LNCAP (cell line): ENCODE results near the gene LRRC9.

Experiments
- TF ChIP-seq, protein P1 (sequence below): fragments of 450-650 bp; IDR thresholded peaks from 2 replicates; pipeline ENCODE4 v1.5.1; 2017; ENCODE audit warnings: mild to moderate bottlenecking

LRRC9 gene

DNA sequence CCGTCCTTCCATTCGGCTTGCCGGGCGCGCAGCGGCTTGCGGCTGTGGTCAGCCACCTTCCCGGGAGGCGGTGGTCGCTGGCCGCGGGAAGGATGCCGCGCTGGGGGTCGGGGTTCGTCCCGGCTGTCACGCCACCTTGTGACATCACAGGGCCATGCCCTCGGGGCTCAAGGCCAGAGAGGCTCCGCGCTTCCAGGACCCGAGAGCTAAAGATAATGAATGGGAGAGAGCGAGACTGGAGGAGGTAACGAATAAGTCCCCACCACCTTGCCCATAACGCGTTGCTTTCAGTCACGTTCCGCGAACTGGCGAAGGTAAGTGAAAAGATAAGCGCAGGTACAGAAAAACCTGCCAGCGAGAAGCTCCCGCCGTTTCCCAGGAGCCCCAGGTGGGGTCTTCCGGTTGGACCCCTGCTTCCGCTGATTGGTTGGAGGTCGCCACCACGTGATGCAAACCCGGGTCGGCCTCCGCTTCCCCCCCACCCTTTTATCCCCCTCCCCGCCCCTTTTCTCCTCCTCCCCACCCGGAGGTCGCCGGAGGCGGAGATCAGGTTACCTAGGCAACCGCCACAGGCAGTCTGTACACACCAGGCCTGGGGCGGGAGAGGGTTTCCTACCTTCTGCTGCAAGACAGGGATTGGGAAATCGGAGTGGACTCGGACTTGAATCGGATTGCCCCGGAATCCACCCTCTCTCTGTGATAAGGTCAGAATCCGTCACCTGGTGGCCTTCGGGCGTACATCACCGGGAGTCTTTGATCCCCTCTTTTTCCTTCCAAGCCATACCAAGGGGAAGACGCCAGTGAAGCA is at the start of gene LRRC9:
Gene LRRC9, plus strand, starts transcription at position 575 of the 808 bp plus-strand sequence.
- TF ChIP-seq, protein P1, sequence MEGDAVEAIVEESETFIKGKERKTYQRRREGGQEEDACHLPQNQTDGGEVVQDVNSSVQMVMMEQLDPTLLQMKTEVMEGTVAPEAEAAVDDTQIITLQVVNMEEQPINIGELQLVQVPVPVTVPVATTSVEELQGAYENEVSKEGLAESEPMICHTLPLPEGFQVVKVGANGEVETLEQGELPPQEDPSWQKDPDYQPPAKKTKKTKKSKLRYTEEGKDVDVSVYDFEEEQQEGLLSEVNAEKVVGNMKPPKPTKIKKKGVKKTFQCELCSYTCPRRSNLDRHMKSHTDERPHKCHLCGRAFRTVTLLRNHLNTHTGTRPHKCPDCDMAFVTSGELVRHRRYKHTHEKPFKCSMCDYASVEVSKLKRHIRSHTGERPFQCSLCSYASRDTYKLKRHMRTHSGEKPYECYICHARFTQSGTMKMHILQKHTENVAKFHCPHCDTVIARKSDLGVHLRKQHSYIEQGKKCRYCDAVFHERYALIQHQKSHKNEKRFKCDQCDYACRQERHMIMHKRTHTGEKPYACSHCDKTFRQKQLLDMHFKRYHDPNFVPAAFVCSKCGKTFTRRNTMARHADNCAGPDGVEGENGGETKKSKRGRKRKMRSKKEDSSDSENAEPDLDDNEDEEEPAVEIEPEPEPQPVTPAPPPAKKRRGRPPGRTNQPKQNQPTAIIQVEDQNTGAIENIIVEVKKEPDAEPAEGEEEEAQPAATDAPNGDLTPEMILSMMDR: no peak

DNA sequence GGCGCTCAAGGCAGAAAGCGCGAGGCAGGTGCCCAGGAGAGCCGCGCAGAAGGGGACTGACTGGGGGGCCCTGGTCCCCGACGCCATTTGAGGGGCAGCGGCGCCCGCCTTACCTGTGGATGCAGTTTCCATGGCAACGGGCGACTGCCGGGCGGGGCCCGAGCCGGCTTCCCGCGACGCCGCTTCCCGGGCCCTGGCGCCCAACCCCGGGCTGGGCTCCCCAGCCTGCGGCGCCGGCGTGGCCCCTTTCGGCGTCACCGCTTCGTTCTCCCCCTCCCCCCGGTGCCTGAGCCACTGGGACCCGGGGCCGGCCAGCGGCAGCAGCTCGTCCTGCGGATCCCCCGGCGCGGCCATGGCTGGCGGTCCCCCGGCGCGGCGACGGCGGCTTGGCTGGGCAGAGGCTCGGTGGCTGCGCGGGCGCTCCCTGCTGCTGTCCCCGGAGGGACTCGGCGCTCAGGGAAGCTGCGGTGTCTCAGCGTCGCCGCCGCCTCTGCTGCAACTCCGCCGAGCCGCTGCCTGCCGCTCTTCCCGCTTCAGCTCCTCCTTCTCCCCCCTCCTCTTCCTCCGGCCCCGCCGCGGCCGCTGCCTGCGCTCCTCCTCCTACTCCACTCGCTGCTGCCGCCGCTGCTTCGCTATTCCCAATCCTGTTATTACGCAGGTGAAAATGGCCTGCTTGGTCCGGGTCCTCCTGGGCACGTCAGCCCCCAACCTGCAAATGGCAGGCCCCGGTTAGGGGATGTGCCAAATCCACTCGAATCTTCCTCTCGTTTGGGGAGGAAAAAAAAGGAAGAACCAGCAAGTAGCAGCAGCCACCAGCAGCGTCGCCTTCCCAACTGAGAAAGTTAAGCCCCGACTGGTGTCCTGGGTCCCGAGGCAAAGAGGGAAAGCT is 49.4 kb upstream of the LRRC9 start, which contains the start of gene RTN1:
Gene RTN1, minus strand, starts transcription at position 500 of the 889 bp plus-strand sequence. Its CDS starts 146 bp downstream, at position 354.
- TF ChIP-seq, protein P1: no peak

DNA sequence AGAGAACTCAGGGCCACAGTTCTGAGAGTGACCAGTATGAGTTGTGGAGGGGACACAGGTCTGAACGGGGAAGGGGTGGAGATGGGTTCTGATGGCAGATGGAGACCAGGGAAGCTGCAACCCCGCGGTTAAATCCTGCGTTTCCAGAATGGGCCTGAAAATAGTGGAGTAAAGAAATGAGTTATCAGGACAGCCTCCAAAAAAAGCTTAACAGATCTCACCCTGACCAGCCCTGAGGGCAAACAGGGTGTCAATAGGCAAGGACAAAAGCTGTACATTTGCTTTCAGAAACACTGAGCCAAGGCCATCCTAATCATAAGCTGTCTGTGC is 48.8 kb upstream of the LRRC9 start:
- TF ChIP-seq, protein P1: no peak

DNA sequence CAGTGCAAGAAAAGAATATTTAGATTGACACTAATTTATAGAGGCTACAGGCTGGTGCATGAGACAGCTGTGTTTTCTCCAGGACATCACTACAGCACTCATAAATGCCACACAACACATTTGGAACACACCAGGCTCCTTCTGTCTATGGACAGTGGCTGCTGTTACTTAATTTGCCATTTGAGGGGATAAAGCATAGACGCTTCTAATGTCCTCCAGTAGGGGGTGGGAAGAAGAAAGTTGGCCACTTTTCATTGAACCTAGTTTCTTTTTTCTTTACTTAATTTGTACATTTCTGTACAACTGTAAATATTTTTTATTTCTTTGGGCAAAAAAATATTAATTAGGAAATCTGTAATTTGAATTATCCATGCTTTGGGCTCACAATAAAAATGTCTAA is 37.0 kb upstream of the LRRC9 start:
- TF ChIP-seq, protein P1: peak; percentile 23; the same call in 1 of the 2 replicates

DNA sequence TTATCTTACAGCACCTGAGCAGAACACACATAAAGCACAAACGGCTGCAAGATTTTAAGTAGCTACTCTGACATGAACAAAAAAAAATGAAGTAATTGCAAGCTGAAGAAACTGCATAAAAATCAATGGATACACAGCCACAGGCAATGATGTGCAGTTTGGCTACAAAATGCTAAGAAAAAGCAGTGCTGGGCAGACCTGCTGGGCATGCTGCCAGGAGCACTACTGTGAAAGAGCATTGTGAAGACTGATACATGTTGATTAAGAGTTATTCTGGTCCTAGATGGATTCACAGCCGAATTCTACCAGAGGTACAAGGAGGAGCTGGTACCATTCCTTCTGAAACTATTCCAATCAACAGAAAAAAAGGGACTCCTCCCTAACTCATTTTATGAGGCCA is 29.3 kb upstream of the LRRC9 start:
- TF ChIP-seq, protein P1: no peak

DNA sequence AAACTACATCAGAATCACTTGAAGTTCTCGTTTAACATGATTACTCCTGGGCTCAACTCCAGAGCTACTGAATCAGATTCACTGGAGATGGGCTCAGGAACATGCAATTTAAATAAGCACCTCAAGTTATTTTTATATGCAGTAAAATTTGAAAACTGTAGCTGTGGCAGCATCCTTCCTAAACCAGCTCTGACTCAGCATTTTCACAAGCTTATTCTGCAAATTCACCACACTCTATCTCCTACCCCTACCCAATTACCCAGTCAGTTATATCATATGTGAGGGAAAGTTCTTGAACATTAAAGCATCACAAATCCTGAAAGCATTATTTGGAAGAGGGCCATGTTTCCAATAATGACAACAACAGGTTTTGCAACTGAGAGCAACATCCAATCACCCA is 24.2 kb upstream of the LRRC9 start:
- TF ChIP-seq, protein P1: no peak

DNA sequence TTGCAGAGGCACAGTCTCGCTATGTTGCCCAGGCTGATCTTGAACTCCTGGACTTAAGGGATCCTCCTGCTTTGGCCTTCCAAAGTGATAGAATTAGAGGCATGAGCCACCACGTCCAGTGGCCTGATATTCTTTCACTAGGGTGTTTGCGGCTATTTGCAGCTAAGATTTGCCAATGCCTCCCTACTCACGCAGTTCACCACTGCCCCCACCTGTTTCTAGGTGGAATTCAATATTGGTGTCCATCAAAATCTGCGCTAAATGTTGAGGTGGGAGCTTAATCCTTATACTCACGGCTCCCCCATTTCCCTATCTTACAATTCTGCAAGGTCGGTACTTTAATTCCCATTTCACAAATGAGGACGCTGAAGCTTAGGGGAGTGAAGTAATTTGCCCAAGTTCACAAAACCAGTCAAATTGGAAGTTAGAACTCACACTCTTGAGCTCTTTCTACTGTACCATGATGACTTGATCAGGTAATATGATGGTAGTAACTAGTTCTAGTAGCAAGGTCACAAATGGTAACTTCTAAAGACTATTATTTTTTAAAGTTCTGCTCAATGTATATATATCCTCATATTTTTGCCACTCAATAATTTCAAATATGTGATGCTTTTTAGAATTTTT is 22.1 kb upstream of the LRRC9 start:
- TF ChIP-seq, protein P1: peak; percentile 65
